PFSK-1 (cell line): ENCODE results near the gene MDFIC2.

ENCODE experiments used
- FOXP2 ChIP-seq: optimal IDR thresholded peaks from 2 replicates; pipeline ENCODE3; 2011; ENCODE audit warnings: borderline replicate concordance, control low read depth, inconsistent platforms; ENCODE audit not compliant: insufficient read depth; ENCODE audit errors: extremely low read length, extremely low read depth
- POLR2AphosphoS5 ChIP-seq: IDR thresholded peaks from 2 replicates; pipeline ENCODE4 v1.6.1; 2012; ENCODE audit warnings: low read depth, mild to moderate bottlenecking, control low read depth, low read length, moderate library complexity
- SIN3A ChIP-seq: IDR thresholded peaks from 2 replicates; pipeline ENCODE4 v1.6.1; 2012; ENCODE audit warnings: mild to moderate bottlenecking, low read length, moderate library complexity, borderline replicate concordance; ENCODE audit not compliant: insufficient read depth
- TAF1 ChIP-seq: IDR thresholded peaks from 2 replicates; pipeline ENCODE4 v1.6.1; 2012; ENCODE audit warnings: low read length, control low read depth, borderline replicate concordance; ENCODE audit not compliant: insufficient read depth
- TF ChIP-seq, protein P1 (sequence below), 2 experiments: IDR thresholded peaks; 2 replicates each; pipeline versions ENCODE4 v1.6.1 to v1.8.0; 2011 to 2012; ENCODE audit warnings: low read depth in 2 of 2, low read length in 2 of 2, control low read depth in 1 of 2, inconsistent platforms in 1 of 2, mild to moderate bottlenecking in 1 of 2, moderate library complexity in 1 of 2; ENCODE audit not compliant: insufficient read depth in 1 of 2

MDFIC2 gene

DNA sequence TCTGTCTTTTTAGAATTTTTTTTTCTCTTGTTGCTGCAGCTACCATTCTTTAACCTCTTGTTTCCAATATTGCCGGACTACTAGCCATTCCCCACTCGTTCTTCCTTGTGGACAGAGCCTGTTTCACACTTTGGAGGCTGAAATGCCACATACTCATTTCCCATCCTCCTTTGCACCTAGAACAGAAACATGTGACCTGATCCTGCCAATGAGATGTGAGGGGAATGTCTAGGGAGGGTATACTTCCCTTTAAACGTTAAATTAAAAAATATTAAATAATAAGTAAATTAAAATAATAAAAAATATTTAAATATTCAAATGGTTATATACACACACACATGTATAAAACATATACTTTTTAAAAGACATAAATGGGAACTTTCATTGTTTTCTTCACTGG is 20.6 kb upstream of the MDFIC2 start:
- no peak for TF ChIP-seq TAF1
- TF ChIP-seq FOXP2 = no peak
- TF ChIP-seq, protein P1, sequence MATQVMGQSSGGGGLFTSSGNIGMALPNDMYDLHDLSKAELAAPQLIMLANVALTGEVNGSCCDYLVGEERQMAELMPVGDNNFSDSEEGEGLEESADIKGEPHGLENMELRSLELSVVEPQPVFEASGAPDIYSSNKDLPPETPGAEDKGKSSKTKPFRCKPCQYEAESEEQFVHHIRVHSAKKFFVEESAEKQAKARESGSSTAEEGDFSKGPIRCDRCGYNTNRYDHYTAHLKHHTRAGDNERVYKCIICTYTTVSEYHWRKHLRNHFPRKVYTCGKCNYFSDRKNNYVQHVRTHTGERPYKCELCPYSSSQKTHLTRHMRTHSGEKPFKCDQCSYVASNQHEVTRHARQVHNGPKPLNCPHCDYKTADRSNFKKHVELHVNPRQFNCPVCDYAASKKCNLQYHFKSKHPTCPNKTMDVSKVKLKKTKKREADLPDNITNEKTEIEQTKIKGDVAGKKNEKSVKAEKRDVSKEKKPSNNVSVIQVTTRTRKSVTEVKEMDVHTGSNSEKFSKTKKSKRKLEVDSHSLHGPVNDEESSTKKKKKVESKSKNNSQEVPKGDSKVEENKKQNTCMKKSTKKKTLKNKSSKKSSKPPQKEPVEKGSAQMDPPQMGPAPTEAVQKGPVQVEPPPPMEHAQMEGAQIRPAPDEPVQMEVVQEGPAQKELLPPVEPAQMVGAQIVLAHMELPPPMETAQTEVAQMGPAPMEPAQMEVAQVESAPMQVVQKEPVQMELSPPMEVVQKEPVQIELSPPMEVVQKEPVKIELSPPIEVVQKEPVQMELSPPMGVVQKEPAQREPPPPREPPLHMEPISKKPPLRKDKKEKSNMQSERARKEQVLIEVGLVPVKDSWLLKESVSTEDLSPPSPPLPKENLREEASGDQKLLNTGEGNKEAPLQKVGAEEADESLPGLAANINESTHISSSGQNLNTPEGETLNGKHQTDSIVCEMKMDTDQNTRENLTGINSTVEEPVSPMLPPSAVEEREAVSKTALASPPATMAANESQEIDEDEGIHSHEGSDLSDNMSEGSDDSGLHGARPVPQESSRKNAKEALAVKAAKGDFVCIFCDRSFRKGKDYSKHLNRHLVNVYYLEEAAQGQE (IDR thresholded peaks at IDR 0.05; ENCODE audit: insufficient read depth in 1 of 2, low read depth in 2 of 2, low read length in 2 of 2) = no peak
- TF ChIP-seq SIN3A = no peak
- no peak for TF ChIP-seq POLR2AphosphoS5

DNA sequence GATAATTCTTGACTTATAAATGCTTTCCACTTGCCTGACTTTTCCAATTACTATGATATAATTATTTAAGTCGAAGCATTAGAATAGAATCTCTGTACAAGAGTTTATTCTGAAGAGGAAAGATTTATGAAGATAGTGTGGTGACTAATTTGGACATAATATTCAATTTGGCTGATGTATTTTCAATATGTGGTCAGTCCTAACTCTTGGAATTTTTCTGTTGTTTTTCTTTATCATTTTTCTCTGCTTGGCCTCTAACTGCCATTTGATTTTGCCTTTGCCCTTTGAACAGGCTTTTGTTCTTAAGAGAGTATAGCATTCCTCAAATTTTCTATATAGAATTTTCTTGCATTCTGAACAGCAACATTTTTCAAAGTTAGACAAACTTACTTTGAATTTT is 2.6 kb upstream of the MDFIC2 start:
- TF ChIP-seq FOXP2 (no peak), SIN3A (no peak), POLR2AphosphoS5 (no peak), TAF1 (no peak)
- TF ChIP-seq, protein P1 (IDR thresholded peaks at IDR 0.05; ENCODE audit: insufficient read depth in 1 of 2, low read depth in 2 of 2, low read length in 2 of 2) = no peak

DNA sequence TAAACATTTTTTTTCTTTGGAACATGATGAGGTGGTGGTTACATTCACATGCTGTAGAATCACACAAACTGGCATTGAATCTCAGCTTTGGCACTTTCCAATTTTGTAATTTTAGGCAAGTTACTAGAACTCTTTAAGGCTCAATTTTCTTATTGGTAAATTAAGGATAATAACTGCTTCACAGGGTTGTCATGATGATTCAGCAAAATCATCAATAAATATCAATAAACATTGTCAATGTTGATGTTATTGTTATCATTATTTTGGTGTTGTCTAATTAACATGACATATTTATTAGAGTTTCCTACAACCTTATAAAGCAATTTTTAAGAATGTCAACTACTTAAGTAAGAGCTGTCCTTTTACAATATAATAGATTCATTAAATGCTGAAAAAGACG is 1.6 kb downstream of the MDFIC2 start:
- TF ChIP-seq TAF1 (no peak), POLR2AphosphoS5 (no peak), SIN3A (no peak), FOXP2 (no peak)
- TF ChIP-seq, protein P1 (IDR thresholded peaks at IDR 0.05; ENCODE audit: insufficient read depth in 1 of 2, low read depth in 2 of 2, low read length in 2 of 2) = no peak

DNA sequence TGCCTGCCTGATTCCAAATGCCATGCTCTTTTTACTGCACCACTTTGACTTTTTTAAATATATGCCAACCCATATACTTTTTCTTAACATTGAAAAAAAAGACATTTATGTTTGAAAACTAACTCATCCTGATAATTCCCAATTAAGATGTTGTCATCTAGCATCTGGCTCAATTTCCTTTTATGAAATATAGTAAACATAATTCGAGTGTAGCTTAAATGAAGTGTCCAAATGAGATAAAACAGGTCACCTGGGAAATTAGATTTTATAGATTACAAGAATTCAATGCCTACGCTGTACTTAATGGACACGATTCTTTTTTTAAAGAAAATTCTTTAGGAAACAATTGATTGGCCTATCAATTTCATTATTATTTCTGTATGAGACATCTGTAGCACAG is 2.8 kb downstream of the MDFIC2 start:
- TF ChIP-seq FOXP2 = no peak
- TF ChIP-seq SIN3A = no peak
- TF ChIP-seq POLR2AphosphoS5 = no peak
- TF ChIP-seq TAF1 = no peak
- TF ChIP-seq, protein P1 (IDR thresholded peaks at IDR 0.05; ENCODE audit: insufficient read depth in 1 of 2, low read depth in 2 of 2, low read length in 2 of 2) = no peak

DNA sequence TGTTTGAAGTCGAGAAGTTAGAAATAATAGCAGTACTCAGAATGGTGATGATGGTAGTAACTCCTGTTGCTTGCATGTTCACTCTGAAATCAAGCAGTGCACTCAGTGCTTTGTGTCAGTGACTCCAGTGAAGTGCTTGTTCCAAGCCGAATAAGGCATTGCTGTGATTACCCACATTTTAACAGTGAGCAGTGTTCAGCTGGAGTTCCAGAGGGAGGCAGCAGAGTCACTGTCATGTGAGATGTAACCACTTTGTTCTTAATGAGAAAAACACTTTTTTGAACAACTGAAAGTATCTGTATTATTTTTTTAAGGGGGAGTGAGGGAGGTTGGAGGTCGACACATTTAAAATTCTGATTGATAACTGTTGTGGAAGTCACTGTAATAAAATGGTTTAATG is 3.7 kb downstream of the MDFIC2 start:
- TF ChIP-seq, protein P1 (IDR thresholded peaks at IDR 0.05; ENCODE audit: insufficient read depth in 1 of 2, low read depth in 2 of 2, low read length in 2 of 2) = no peak
- TF ChIP-seq POLR2AphosphoS5 = no peak
- no peak for TF ChIP-seq SIN3A
- no peak for TF ChIP-seq TAF1
- no peak for TF ChIP-seq FOXP2
